H1 (cell line): Measurements from ENCODE around the gene RCBTB2.

Source experiments
- GABPA ChIP-seq: IDR thresholded peaks from 2 replicates; pipeline ENCODE4 v1.6.1; 2011; ENCODE audit warnings: mild to moderate bottlenecking, low read length, moderate library complexity, borderline replicate concordance; ENCODE audit not compliant: insufficient read depth
- POLR2A ChIP-seq, 2 experiments: IDR thresholded peaks; 1 replicate in 1 of 2; 2 replicates in 1 of 2; pipeline ENCODE4 v1.6.1; 2011; ENCODE audit warnings: low read depth in 2 of 2, low read length in 2 of 2, mild to moderate bottlenecking in 2 of 2; ENCODE audit errors: control extremely low read depth in 1 of 2
- POLR2AphosphoS5 ChIP-seq: IDR thresholded peaks from 2 replicates; pipeline ENCODE4 v1.6.1; 2011; ENCODE audit warnings: low read depth, low read length
- TAF1 ChIP-seq: IDR thresholded peaks from 2 replicates; pipeline ENCODE4 v1.6.1; 2011; ENCODE audit warnings: mild to moderate bottlenecking, low read depth, low read length
- YY1 ChIP-seq: IDR thresholded peaks from 2 replicates; pipeline ENCODE4 v1.6.1; 2011; ENCODE audit warnings: low read depth, mild to moderate bottlenecking, low read length
- ZNF274 ChIP-seq: IDR thresholded peaks from 2 replicates; pipeline ENCODE4 v1.7.0; 2012; ENCODE audit warnings: low read length, borderline replicate concordance; ENCODE audit errors: extremely low read depth
- TF ChIP-seq, protein P1 (sequence below), 3 experiments: IDR thresholded peaks; 1 replicate in 2 of 3; 2 replicates in 1 of 3; pipeline versions ENCODE4 v1.5.1 to v1.6.1; 2011; ENCODE audit warnings: low read length in 3 of 3, mild to moderate bottlenecking in 3 of 3, inconsistent platforms in 2 of 3, low read depth in 1 of 3, moderate library complexity in 1 of 3; ENCODE audit not compliant: insufficient read depth in 1 of 3; ENCODE audit errors: control extremely low read depth in 1 of 3
- TF ChIP-seq, protein P2 (sequence below): IDR thresholded peaks from 2 replicates; pipeline ENCODE4 v1.6.1; 2011; ENCODE audit warnings: low read depth, mild to moderate bottlenecking, low read length; ENCODE audit not compliant: insufficient read depth

DNA sequence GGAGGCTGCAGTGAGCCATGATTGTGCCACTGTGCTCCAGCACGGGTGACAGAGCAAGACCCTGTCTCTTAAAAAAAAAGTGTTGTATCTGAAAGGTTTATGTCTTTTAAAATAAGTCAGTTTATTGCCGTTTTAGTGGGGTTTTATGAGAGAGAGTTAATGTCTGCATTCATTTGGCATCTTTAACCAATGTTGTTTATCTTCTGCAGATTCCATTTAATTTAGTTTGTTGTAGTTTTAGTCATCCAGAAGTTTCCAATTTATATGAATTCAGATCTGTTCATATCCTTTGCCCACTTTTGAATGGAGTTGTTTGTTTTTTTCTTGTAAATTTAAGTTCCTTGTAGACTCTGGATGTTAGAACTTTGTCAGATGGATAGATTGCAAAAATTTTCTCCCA, 83.2 kb downstream of the RCBTB2 start:
- TF ChIP-seq, protein P1, sequence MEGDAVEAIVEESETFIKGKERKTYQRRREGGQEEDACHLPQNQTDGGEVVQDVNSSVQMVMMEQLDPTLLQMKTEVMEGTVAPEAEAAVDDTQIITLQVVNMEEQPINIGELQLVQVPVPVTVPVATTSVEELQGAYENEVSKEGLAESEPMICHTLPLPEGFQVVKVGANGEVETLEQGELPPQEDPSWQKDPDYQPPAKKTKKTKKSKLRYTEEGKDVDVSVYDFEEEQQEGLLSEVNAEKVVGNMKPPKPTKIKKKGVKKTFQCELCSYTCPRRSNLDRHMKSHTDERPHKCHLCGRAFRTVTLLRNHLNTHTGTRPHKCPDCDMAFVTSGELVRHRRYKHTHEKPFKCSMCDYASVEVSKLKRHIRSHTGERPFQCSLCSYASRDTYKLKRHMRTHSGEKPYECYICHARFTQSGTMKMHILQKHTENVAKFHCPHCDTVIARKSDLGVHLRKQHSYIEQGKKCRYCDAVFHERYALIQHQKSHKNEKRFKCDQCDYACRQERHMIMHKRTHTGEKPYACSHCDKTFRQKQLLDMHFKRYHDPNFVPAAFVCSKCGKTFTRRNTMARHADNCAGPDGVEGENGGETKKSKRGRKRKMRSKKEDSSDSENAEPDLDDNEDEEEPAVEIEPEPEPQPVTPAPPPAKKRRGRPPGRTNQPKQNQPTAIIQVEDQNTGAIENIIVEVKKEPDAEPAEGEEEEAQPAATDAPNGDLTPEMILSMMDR (IDR thresholded peaks at IDR 0.05; ENCODE audit: control extremely low read depth in 1 of 3, insufficient read depth in 1 of 3, low read depth in 1 of 3, low read length in 3 of 3) = no peak
- TF ChIP-seq ZNF274 = no peak
- no peak for TF ChIP-seq GABPA
- TF ChIP-seq POLR2A (IDR thresholded peaks at IDR 0.05; ENCODE audit: control extremely low read depth in 1 of 2, low read depth in 2 of 2, low read length in 2 of 2) = no peak
- TF ChIP-seq, protein P2, sequence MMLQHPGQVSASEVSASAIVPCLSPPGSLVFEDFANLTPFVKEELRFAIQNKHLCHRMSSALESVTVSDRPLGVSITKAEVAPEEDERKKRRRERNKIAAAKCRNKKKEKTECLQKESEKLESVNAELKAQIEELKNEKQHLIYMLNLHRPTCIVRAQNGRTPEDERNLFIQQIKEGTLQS = no peak
- no peak for TF ChIP-seq TAF1
- TF ChIP-seq POLR2AphosphoS5 = no peak
- TF ChIP-seq YY1 = no peak
